Lung (tissue), 12 donors: Measurements from ENCODE around the gene KDM7A. TPM values are rescaled to one million over a fixed set of nuclear protein-coding genes. Genes with fewer than 3 reads are reported as not detected.

ENCODE experiments used
- ATAC-seq: fragments of 200-7000 bp; cut with Tn5 transposase; one replicate; pipeline ENCODE4 v1.9.1; 2020; ENCODE audit warnings: moderate number of reproducible peaks; ENCODE audit not compliant: insufficient read depth, low FRiP score
- DNase-seq, 3 donors: peaks; one replicate each; pipeline ENCODE4 v3.0.0-alpha.2; 2013 to 2017
- H3K27ac ChIP-seq, 2 donors: one replicate each; pipeline ENCODE4 v1.5.1; 2013; ENCODE audit warnings: mild to moderate bottlenecking in 2 of 2, moderate library complexity in 2 of 2, control low read depth in 1 of 2, inconsistent platforms in 1 of 2, low read depth in 1 of 2, low read length in 1 of 2
- H3K27me3 ChIP-seq, 3 donors: one replicate each; pipeline ENCODE4 v1.5.1; 2013; ENCODE audit warnings: low read length in 2 of 3; ENCODE audit not compliant: control insufficient read depth in 3 of 3, insufficient read depth in 3 of 3
- H3K36me3 ChIP-seq, 4 donors: one replicate each; pipeline ENCODE4 v1.5.1; 2013; ENCODE audit warnings: low read length in 4 of 4, mild to moderate bottlenecking in 1 of 4, moderate library complexity in 1 of 4; ENCODE audit not compliant: control insufficient read depth in 4 of 4, insufficient read depth in 4 of 4
- H3K4me1 ChIP-seq, 5 donors: one replicate each; pipeline ENCODE4 v1.5.1; 2013; ENCODE audit warnings: low read length in 5 of 5, mild to moderate bottlenecking in 2 of 5, moderate library complexity in 1 of 5; ENCODE audit not compliant: control insufficient read depth in 5 of 5, insufficient read depth in 5 of 5
- H3K4me3 ChIP-seq: one replicate; pipeline ENCODE4 v1.5.1; 2013; ENCODE audit warnings: mild to moderate bottlenecking, control low read depth, moderate library complexity
- H3K9ac ChIP-seq, 2 donors: one replicate each; pipeline ENCODE4 v1.5.1; 2013; ENCODE audit warnings: low read length in 2 of 2, control low read depth in 1 of 2; ENCODE audit not compliant: insufficient read depth in 1 of 2
- H3K9me3 ChIP-seq, 4 donors: one replicate each; pipeline ENCODE4 v1.5.1; 2013; ENCODE audit warnings: low read length in 3 of 4, mild to moderate bottlenecking in 1 of 4, moderate library complexity in 1 of 4; ENCODE audit not compliant: control insufficient read depth in 4 of 4, insufficient read depth in 3 of 4
- WGBS, 2 donors: extraction: QIAGEN DNeasy Blood & Tissue Kit; methylation state at CpG; one replicate each; pipeline ENCODE4 v1.1.7; 2013; 5-methylcytosine and 5-hydroxymethylcytosine counted together
- polyA plus RNA-seq, 2 donors: library from polyadenylated mRNA; stranded (reverse); fragments of 200-250 nt; gene quantifications; one replicate each; pipeline ENCODE4 v1.2.1, GENCODE V29; 2013
- total RNA-seq, 2 donors: library from RNA; depleted of rRNA in 1 of 2; stranded (reverse); fragments of >200 nt in 1 of 2; gene quantifications; one replicate each; pipeline ENCODE4 v1.2.1, GENCODE V29; 2014 to 2021
- TF ChIP-seq, protein P1 (sequence below): IDR thresholded peaks from 2 replicates; pipeline ENCODE4 v1.5.1; 2012; ENCODE audit warnings: mild to moderate bottlenecking; ENCODE audit errors: control extremely low read depth, extremely low read depth
- donor health status: control.
- donor health status: control.
- donor health status: Bipolar disorder and iron deficiency.
- donor health status: healthy.
- donor health status: DM: yes; HTN: yes; CAD: no.

The KDM7A gene
- total and polyA plus RNA-seq, 4 donors: 3.1 to 30.7 (median 11.6) TPM

DNA sequence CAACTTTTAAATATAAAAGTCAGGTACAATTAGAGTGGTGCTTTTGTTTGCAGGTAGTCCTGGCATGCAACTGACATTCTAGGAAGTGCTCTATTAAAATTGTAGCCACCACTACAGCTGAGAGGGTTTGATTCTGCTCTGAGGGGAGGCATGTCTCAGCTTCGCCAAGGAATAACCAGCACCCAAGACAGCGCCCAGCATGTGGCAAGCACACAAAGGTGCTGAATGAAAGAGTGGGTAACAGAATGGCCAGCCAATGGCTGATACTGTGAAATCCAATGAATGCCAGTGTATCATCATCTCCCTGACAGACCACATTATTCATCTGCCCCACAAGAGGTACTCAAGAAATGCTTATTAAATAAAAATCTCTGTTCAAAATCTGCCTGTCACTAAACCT is 121.0 kb downstream of the KDM7A start:
- WGBS, 2 donors: 96 to 97% methylated on average over 2 of the region's 2 CpGs
- Histone ChIP-seq H3K9me3 (no peaks in the 10 kb centered on the region), H3K27me3 (no peaks in the 10 kb centered on the region), H3K27ac (no peak overlapping the region), H3K9ac (no peak overlapping the region), H3K4me1 (peaks cover 5 to 20% (median 11%) of the 10 kb centered on the region in 5 donors), H3K36me3 (peaks cover 0 to 13% (median 4%) of the 10 kb centered on the region in 4 donors), H3K4me3 (no peak overlapping the region)
- no peak for ATAC-seq
- TF ChIP-seq, protein P1, sequence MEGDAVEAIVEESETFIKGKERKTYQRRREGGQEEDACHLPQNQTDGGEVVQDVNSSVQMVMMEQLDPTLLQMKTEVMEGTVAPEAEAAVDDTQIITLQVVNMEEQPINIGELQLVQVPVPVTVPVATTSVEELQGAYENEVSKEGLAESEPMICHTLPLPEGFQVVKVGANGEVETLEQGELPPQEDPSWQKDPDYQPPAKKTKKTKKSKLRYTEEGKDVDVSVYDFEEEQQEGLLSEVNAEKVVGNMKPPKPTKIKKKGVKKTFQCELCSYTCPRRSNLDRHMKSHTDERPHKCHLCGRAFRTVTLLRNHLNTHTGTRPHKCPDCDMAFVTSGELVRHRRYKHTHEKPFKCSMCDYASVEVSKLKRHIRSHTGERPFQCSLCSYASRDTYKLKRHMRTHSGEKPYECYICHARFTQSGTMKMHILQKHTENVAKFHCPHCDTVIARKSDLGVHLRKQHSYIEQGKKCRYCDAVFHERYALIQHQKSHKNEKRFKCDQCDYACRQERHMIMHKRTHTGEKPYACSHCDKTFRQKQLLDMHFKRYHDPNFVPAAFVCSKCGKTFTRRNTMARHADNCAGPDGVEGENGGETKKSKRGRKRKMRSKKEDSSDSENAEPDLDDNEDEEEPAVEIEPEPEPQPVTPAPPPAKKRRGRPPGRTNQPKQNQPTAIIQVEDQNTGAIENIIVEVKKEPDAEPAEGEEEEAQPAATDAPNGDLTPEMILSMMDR: no peak
- DNase-seq: no peak

GRCh38 chr7:140054751-140055150 is 122.0 kb downstream of the KDM7A start:
- Histone ChIP-seq H3K9ac (no peak overlapping the region), H3K27ac (no peak overlapping the region), H3K27me3 (no peaks in the 10 kb centered on the region), H3K36me3 (peaks cover 0 to 13% (median 4%) of the 10 kb centered on the region in 4 donors), H3K4me3 (no peak overlapping the region), H3K4me1 (peaks cover 5 to 16% (median 7%) of the 10 kb centered on the region in 5 donors), H3K9me3 (no peaks in the 10 kb centered on the region)
- WGBS, 2 donors: 90 to 95% methylated on average over 4 of the region's 4 CpGs
- DNase-seq: no peak
- ATAC-seq: no peak
- TF ChIP-seq, protein P1: no peak

DNA sequence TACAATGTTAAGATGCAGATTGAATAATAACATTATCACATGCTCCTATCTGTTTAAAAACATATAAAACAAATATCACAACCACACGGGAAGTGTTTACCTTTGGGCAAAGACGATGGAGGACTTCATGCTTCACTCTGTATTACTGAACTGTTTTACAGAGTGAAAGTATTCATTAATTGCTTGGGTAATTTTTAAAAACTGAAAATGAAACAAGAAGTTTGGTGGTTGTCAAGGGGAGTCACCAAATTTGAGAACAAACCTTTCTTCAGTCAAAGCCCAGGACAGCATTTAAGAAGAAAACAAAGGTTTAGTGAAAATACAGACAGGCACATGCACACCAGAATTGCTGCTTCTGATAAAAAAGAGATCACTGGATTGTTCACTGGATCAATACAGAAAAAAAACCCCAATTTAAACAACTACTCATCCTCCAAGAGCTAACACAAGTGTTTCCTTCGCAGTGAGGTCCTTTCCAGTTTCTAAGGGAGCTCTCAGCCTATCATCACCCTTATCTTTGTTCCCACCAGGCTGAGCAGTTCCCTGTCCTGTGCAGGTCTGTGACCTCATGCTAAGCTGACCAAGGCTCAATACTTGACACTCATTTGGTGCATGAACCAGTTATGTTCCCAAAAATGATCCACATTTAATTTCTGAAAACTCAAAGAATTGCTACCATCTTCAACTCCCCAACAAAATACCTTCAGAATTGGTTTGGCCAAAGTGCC is 122.8 kb downstream of the KDM7A start:
- TF ChIP-seq, protein P1: no peak
- Histone ChIP-seq H3K36me3 (peaks cover 0 to 14% (median 4%) of the 10 kb centered on the region in 4 donors), H3K9ac (no peak overlapping the region), H3K4me1 (peaks cover 0 to 14% (median 2%) of the 10 kb centered on the region in 5 donors), H3K9me3 (no peaks in the 10 kb centered on the region), H3K27me3 (no peaks in the 10 kb centered on the region), H3K4me3 (no peak overlapping the region), H3K27ac (no peak overlapping the region)
- 53 to 64% methylated on average over 3 of the region's 3 CpGs for WGBS, 2 donors
- ATAC-seq (no peak), DNase-seq (no peak)

- TF ChIP-seq, protein P1: no peak
- H3K36me3 ChIP-seq: peaks cover 0 to 8% (median 4%) of the 10 kb centered on the region in 4 donors
- H3K9ac ChIP-seq: no peak overlapping the region
- no peaks in the 10 kb centered on the region for H3K9me3 ChIP-seq
- H3K27ac ChIP-seq: no peak overlapping the region
- no peaks in the 10 kb centered on the region for H3K27me3 ChIP-seq
- no peak overlapping the region for H3K4me3 ChIP-seq
- ATAC-seq: no peak
- peaks cover 0 to 13% (median 0%) of the 10 kb centered on the region in 5 donors for H3K4me1 ChIP-seq
- DNase-seq: peak in 2 of 3 donors; percentile 5 to 10
These were observed 125.0 kb downstream of the KDM7A start for GRCh38 chr7:140051820-140052219.
